ENCODE results near the gene ADRA2C.

ADRA2C gene

DNA sequence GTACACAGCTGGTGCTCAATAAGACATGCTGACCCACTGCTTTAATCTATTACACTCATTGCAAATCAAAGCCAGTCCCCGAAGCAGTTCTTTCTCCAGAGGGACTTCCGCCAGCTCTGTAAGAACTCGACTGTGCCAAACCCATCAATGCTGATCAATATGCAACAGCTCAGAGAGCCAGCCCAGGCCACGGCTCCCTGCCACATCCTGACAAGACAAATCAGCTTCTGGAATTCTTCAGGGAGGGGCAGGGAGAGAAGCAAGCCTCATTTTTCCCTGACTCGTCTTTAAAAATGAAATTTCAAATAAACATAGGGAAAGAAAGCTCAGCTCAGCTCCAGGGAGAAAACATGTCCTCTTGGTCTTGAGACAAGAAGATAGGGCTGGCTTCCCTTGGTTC lies 5.3 kb upstream of the ADRA2C start:
- DNase-seq (ENCODE audit: low spot score): no peak

DNA sequence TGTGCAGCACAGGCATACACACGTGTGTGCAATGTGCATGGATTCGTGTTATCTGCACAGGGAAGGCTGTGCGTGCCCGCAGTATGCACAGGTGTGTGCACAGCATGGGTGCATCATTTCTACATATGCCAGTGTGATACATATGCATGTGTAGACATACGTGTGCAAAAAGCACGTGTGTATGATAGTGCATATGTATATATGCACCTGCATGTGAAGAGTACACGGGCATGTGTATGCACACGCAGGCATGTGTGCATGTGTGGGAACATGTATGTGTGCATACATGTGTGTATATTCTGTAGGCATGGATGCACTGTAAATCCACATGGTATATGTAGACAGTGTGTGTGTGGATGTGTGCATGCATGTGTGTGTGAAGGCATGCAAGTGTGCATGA lies 3.9 kb upstream of the ADRA2C start:
- DNase-seq (ENCODE audit: low spot score): no peak

DNA sequence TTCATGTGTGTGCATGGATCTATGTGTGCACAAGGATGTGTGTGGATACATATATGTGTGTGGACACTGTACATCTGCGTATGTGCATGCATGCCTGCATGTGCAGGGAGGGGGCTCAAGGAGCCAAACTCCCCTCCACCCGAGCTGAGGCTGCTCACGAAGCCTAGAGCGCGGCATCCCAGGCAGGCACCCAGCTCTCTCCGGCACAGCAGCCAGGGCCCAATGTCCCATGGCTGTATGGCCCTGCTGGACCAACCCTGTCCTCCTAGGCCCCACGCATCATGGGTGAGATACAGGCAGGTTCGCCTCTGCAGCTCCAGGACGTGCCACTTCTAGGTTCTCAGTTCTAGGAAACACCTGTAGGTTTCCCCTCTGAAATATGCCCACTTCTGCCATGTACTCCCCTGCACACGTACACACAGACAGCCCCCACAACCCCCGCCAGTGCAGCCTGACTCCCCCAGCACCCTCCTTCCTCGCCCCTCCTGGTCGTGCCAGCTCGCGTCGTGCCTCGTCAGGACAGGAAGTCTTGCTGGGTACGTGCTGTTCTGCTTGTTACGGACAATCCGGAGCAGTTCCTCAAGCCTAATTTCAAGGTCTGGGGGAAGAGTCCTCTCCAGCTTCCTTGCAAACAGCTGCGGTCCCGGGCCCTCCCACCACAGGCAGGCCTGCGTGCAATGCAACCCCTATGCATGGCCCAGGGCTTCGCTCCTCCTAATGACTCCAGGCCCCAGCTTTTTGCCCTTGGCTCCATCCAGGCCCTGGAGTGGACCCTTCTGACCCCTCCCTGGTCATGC lies 3.2 kb upstream of the ADRA2C start:
- no peak for DNase-seq (ENCODE audit: low spot score)

DNA sequence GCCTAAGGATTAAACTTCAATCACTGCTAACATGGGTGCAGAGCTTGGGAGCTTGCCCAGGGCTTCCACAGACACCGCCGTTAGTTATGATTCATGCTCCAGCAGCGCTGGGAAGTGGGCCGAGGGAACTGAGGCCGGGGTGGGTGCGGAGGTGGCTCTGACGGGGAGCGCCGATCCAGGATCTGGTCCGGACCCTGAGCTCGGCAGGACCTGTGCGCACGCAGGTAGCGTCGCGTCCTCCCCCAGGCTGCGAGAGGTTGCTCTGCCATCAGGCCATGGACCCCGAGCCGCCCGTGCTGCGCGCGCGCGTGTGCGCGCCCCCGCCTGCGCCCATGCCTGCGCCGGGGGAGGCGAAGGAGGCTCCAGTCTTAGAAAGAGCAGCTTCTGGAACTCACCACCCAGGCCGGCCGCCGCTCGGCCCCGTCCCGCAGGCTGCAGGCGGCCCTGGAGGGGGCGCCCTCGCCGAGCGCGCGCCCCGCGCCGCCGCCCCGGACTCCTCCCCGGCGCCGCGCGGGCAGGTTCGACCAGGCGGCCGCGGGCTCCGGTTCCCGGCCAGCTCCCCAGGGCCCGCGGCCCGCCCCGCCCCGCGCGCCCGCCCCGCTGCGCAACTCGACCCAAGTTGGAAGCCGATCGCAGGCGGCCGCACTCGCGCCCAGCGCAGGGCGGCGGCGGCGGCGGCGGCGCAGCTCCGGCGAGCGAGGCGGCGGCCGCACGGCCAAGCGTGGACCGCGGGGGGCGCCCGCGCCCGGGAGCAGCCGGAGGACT lies 732 bp upstream of the ADRA2C start:
- DNase-seq (ENCODE audit: low spot score): no peak

DNA sequence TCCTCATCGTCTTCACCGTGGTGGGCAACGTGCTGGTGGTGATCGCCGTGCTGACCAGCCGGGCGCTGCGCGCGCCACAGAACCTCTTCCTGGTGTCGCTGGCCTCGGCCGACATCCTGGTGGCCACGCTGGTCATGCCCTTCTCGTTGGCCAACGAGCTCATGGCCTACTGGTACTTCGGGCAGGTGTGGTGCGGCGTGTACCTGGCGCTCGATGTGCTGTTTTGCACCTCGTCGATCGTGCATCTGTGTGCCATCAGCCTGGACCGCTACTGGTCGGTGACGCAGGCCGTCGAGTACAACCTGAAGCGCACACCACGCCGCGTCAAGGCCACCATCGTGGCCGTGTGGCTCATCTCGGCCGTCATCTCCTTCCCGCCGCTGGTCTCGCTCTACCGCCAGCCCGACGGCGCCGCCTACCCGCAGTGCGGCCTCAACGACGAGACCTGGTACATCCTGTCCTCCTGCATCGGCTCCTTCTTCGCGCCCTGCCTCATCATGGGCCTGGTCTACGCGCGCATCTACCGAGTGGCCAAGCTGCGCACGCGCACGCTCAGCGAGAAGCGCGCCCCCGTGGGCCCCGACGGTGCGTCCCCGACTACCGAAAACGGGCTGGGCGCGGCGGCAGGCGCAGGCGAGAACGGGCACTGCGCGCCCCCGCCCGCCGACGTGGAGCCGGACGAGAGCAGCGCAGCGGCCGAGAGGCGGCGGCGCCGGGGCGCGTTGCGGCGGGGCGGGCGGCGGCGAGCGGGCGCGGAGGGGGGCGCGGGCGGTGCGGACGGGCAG lies 792 bp downstream of the ADRA2C start:
- no peak for DNase-seq (ENCODE audit: low spot score)

DNA sequence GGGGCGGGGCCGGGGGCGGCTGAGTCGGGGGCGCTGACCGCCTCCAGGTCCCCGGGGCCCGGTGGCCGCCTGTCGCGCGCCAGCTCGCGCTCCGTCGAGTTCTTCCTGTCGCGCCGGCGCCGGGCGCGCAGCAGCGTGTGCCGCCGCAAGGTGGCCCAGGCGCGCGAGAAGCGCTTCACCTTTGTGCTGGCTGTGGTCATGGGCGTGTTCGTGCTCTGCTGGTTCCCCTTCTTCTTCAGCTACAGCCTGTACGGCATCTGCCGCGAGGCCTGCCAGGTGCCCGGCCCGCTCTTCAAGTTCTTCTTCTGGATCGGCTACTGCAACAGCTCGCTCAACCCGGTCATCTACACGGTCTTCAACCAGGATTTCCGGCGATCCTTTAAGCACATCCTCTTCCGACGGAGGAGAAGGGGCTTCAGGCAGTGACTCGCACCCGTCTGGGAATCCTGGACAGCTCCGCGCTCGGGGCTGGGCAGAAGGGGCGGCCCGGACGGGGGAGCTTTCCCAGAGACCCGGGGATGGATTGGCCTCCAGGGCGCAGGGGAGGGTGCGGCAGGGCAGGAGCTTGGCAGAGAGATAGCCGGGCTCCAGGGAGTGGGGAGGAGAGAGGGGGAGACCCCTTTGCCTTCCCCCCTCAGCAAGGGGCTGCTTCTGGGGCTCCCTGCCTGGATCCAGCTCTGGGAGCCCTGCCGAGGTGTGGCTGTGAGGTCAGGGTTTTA lies 1.5 kb downstream of the ADRA2C start:
- DNase-seq (ENCODE audit: low spot score): no peak

DNA sequence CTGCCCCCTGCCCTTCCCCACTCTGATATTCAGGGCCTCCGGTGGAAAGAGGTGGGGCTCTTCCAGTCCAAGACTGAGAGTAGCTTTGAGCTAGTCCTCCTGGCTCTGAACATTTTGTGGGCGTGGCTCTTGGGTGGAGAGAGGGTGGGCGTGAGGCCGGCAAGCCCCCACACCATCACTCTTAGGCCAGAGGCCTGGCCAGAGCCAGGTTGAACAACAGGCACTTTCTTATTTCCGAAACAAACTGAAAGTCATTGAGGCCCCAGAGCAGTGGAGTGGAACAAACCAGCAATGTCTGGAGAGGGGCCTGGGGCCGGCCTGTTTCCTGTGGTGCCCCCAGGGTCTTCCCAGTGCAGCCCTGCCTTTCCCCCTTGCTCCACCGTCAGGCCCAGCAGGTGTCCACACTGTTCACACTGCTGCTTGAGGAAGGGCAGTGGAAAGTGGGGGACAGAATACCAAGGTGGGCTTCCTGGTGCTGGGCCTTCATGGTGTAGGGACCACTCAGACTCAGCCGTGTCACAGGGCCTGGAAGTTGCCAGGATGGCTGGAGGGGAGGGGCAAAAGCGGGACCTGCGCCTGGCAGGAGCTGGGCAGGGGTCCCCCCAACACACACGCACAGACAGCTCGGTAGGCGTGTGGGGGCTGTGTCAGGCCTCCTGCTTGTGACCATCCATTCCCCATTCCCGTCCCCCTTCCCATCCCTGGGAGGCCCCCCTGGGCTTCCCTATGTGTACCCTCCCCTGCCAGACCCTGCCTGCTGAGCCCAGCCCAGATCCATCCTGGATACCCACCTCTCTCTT lies 2.9 kb downstream of the ADRA2C start:
- DNase-seq (ENCODE audit: low spot score): no peak

DNA sequence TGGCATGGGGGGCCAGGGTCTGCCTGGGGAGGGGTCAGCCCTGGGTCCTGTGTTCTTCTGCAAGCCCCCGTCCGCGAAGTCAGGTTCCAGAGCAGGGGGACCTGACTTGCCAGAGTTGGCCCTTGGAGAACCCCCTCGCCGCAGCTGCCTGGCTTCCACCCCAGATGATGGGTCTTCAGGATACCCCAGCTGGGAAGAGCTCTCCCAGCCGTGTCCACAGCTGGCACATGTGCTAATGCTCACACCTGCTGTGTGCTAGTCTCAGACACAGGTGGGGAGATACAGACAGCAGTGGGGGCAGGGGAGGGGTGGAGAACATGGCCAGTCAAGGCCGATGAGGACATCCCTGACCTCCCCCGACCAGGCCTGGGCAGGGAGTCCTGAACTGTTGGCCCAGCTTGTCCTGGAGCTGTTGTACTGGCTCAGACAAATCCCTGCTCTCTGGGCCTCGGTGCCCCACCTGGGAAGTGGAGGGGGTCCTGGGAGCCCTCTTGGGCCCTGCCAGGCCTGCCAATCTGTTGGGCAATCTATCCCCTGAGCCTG lies 3.5 kb downstream of the ADRA2C start:
- DNase-seq (ENCODE audit: low spot score): no peak

DNA sequence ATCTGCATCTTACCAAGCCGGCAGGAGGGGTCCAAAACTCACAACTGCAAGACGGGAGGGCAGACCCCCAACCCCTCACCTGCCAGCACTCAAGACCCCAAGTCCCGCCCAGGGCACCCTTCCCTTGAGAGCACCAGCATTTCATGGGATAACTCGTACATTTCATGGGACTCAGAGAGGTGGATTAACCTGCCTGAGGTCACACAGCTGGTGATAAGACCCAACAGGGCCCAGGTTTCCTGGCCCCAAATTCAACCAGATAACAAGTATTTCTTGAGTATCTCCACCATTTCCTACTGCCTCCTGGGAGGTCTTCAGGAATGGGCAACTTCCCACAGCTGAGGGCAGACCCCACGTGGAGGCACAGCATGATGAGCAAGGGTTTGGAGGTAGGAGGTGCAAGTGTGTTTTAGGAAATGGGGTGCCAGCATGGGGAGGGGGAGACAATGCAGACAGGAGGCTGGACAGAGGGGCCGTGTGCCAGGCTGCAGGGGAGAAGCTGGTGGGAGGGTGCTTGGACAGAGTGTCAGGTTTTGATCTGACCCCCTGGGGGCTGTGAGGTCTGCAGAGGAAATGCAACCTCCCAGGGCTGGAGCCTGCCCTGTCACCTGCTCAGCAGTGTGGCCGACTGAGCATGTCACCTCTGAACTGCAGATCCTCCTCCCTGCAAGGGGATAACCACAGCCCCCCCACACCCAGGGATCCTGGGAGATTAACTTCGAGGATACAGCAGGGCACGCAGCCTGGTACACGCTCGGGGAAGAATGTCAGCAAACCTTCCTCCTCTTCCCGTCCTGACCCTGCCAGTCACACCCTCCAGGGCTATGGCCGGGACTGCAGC lies 4.4 kb downstream of the ADRA2C start:
- DNase-seq (ENCODE audit: low spot score): no peak

DNA sequence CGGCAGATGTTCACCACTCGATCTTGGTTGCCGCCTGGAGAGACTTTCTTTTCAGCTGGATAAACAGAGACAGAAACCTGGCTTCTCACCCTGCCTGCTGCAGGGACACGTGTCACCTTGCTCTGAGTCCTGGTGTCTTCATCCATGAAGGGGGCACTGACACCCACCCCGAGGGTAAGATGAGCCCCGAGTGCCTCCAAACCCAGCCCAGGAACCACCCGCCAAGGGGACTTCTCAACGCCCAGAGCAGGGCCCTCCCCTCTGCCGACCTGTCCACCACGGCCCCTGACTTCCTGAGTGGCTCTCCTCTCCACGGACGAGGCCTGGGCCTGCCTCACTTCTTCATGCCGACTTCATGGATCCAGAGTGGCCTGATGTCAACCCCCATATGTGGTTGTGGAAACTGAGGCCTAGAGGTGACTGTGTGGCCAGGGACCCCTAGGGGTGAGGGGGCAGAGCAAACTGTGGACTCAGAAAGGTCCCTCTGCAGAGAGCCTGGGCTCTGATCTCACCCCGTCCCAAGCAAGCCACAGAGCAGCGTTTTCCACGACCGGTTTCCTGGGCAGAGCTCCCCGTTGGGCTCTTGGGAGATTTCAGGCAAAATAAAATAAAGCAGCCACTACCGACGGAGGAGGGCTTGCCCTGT lies 5.1 kb downstream of the ADRA2C start:
- no peak for DNase-seq (ENCODE audit: low spot score)

DNA sequence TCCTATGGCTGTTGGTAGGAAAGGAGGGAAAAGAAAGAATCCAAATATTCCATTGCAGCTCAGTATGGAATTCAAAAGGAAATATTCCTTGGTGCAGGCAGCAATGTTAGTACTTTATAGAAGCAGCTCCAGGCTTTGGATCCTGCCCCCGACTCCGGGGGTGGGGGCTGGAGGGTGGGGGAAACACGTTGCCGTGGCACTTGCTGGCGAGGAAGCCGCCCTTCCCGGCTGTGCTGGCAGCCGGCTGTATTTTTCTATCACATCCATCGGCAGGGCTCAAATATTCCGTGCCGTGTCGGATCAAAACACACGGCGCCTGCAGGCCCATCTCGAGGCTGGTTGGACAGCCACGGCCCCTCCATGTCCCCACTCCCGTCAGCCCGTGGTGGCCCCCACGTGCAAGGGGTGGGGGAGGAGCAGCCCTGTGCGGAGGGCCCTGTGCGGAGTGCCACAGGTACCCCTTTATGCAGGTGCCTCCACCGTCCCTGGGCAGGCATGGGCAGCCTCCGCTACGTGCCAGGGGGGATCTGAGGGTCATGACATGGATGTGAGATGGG lies 5.8 kb downstream of the ADRA2C start:
- no peak for DNase-seq (ENCODE audit: low spot score)

DNA sequence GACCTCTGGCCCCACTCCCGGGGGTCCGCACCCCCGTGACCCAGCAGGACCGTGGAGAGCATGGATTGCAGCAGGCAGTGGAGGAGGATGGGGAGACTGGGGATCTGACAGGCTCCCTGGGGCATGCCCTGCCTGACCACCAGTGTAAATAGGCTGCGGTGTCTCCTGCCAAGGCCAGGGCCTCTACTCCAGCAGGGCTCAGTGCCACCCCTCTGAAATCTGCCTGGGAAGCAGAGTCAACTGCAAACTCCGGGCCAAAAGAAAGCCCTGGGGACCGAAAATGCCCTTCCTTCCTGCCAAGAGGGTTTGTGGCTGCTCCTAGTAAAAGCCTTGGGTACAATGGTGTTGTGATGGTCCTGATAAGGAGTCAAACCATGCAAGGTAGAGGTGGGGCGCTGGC lies 6.4 kb downstream of the ADRA2C start:
- DNase-seq (ENCODE audit: low spot score): no peak

DNA sequence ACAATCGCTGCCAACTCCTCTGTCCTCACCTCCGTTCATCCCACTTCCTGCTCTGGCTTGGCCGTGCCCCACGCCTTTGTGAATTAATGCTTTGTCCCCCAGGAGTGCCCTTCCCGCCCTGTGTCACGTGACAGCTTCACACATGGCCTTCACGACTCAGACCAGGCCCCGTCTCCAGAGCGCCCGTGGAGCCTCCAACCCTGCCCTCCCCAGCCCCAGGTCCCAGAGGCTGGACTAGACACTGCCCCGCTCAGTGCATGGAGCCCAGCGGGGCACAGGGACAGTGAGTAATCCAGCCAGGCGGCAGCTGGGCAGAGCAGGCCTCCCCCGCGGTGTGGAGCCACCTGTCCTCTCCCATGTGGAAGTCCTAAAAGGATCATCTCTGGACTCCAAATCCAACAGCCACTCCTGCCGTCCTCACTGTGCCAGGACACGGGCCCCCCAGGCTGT lies 7.4 kb downstream of the ADRA2C start:
- no peak for DNase-seq (ENCODE audit: low spot score)

DNA sequence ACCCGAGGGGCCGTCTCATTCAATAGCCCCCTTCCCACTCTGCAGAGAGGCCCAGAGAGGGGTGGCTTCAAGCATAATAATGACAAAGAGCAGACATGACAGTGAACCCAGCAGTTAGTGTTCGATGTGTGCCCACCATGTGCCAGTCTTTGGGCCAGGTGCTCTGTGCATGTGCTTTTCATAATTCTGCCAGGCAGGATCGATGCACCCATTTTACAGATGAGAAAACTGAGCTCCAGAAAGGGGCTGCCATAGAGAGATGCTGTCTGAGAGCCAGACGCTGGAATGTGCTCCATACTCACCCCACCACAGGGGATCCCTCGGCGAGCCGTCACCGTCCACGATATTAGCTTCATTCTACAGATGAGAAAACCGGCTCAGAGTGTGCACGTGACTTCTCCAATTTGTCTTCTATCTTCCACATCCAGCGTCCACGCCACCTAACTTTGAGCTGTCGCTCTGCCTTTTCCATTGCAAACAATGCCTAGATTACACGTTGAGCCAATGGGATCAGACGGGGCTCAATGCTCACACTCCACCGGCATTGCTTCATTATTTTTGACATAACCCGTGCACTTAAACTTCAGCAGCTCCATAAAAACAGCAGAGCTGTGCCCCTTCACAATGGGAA lies 8.2 kb downstream of the ADRA2C start:
- no peak for DNase-seq (ENCODE audit: low spot score)

DNA sequence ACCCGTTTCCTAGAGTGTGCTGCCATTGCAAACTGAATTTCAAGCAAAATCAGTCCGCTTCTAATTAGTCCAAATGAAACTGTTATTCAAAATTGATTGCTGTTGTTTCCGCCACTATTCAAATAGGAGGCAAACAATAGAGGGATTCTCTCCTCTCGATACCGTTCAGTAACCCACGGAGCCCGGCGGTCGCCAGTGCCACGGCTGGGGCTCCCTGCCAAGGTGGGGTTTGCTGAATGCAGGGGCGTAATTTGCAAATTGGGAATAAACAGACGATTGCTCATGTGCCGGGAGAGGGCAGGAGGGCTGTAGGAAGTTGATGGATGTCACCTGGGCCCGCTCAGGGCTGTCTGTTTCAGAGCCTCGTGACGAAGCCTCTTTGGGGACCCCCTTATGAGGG lies 8.8 kb downstream of the ADRA2C start:
- no peak for DNase-seq (ENCODE audit: low spot score)

DNA sequence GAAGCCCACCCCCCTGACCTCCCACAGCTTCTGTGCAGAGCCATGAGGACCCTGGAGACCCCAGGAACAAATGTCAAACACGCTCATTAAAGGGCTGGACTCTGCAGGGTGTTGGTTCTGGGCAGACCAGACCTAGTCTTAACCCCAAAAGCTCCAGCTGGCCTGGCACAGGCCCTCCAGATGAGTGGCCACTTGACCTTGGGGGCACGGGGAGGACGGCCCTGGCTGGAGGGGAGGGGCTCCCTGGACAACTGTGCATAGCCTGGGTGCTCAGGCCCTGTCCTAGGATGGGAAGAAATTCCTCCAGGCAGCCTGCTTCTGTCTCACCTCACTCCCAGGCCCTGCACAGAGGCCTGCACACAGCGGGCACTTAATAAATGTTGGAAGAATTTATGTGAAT lies 9.4 kb downstream of the ADRA2C start:
- no peak for DNase-seq (ENCODE audit: low spot score)

DNA sequence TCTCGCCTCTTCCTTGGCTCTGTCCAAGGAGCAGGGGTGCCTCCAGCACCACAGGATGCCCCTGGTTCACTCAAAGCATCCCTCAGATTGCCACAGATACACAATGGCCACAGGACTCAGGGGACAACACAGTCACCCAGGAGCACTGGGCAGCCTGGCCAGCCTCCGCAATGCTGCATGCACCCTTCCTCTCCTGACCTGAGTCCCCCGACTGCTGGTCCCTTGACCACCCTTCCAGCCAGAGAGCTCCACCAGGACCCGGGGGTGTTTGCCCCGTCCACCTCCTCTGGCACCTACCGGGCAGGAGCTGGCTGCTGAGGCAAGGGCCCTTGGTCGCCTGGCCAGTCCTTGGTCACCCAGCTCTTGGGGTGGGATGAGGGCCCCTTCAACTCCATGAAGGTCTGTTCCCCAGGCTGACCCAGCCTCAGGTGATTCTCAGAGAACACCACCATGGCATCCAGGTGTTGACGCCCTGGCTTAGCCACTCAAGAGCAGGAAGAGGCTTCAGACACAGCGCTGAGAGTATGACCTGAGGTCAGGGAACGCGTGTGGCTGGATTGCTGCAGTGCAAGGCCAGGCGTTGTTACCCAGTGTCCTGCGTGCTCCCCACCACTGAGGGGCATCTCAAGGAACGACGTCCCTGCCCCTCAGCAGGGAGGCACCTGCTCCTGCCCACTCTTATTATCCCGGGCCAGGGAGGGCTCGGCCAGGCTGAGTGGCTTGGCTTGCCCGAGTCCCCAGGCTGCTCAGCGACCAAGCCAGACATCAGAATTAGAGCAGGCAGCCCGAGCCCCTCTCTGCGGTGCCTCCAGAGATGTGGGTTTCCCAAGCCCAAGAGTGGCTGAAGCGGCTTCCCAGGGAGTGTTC lies 10.2 kb downstream of the ADRA2C start:
- no peak for DNase-seq (ENCODE audit: low spot score)

DNA sequence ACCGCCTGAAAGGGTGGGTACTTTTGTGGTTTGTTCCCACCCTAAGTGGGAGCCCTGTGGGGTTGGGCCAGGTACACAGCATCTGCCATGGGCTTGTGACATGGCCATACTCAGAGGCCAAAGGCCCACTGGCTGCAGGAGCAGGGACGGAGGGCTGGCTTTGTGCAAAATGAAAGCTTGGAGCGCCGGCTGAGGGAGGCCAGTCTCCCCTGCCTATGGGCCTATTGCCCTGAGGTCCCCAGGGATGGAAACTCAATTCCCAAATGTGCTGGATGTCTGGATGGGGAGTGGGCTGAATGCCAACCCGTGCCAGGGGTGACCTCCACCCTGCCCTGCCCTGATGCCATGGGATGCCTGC lies 10.8 kb downstream of the ADRA2C start:
- no peak for DNase-seq (ENCODE audit: low spot score)
